Activated naive CD4-positive, alpha-beta T cell treated with anti-CD3 and anti-CD28 coated beads, Interleukin-2, amount 10 ng/mL, durations not matched to agents 7 days and 5 days (primary cell): ENCODE measurements around the gene DUS3L.
"Not testable (repeated sequence)": the region's sequence is repeated elsewhere in the genome, so short reads cannot be mapped to it uniquely, and the experiment has no call there.

ENCODE experiments used
- CTCF ChIA-PET: fragments of 350-600 bp; sonication (Branson Sonifier 250); formaldehyde crosslinking; loops from one replicate; lab custom pipeline; 2021; ENCODE audit warnings: antibody characterized with exemption; lab: Charles Lee
- DNase-seq: peaks from one replicate; pipeline ENCODE4 v3.0.0-alpha.2; 2020
- H3K27ac Mint-ChIP-seq: one replicate; pipeline ENCODE4 v1.8.0; 2021; ENCODE audit warnings: mild to moderate bottlenecking, moderate library complexity, mixed read lengths
- H3K27me3 Mint-ChIP-seq: one replicate; pipeline ENCODE4 v1.8.0; 2021; ENCODE audit warnings: mild to moderate bottlenecking, mixed read lengths
- H3K36me3 Mint-ChIP-seq: one replicate; pipeline ENCODE4 v1.8.0; 2021; ENCODE audit warnings: mixed read lengths
- H3K4me1 Mint-ChIP-seq: one replicate; pipeline ENCODE4 v1.8.0; 2021; ENCODE audit warnings: mixed read lengths
- H3K4me3 Mint-ChIP-seq: one replicate; pipeline ENCODE4 v1.8.0; 2021; ENCODE audit warnings: mild to moderate bottlenecking, moderate library complexity, mixed read lengths
- H3K9me3 Mint-ChIP-seq: one replicate; pipeline ENCODE4 v1.8.0; 2021; ENCODE audit warnings: mixed read lengths

DUS3L gene

DNA sequence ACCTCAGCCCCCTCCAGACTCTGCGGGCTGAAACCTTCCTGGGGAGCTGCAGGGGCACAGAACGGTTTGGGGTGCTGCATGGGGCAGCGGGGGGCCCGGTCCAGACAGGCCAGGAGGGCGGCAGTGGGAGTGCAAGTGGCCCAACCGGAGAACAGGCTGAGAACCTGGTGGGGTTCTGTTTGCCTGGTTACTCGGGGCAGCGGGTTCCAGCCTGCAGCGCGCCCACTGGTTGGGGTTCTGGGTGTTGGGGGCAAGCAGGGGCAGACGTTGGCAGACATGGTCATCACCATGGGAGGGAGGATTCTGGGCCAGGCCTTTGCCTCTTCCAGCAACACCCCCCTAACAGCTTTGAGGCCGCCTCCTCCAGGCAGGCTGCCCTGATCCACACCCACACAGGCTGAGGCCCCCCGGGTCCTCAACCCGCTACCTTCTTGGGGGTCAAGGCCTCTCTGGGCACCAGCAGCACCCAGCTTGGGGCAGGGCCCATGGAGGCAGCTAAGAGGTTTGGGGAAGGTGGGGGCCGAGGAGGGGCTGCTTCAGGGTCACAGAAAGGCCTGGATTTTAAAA is 6.3 kb downstream of the DUS3L start, which contains the start of gene PRR22:
Gene PRR22 (minus strand): TSS at position 166 of the 567 bp plus-strand sequence. CDS start 86 bp downstream, at position 80.
- no peaks in the 10 kb centered on the region for H3K27me3 Mint-ChIP-seq
- H3K27ac Mint-ChIP-seq: no peak within 1 kb of the TSS
- H3K4me3 Mint-ChIP-seq: no peak within 1 kb of the TSS
- no peak for DNase-seq
- H3K4me1 Mint-ChIP-seq: peaks cover 4% of the 10 kb centered on the region
- no peaks in the 10 kb centered on the region for H3K9me3 Mint-ChIP-seq
- H3K36me3 Mint-ChIP-seq: peaks cover 19% of the 10 kb centered on the region
- CTCF ChIA-PET: no interaction called here

DNA sequence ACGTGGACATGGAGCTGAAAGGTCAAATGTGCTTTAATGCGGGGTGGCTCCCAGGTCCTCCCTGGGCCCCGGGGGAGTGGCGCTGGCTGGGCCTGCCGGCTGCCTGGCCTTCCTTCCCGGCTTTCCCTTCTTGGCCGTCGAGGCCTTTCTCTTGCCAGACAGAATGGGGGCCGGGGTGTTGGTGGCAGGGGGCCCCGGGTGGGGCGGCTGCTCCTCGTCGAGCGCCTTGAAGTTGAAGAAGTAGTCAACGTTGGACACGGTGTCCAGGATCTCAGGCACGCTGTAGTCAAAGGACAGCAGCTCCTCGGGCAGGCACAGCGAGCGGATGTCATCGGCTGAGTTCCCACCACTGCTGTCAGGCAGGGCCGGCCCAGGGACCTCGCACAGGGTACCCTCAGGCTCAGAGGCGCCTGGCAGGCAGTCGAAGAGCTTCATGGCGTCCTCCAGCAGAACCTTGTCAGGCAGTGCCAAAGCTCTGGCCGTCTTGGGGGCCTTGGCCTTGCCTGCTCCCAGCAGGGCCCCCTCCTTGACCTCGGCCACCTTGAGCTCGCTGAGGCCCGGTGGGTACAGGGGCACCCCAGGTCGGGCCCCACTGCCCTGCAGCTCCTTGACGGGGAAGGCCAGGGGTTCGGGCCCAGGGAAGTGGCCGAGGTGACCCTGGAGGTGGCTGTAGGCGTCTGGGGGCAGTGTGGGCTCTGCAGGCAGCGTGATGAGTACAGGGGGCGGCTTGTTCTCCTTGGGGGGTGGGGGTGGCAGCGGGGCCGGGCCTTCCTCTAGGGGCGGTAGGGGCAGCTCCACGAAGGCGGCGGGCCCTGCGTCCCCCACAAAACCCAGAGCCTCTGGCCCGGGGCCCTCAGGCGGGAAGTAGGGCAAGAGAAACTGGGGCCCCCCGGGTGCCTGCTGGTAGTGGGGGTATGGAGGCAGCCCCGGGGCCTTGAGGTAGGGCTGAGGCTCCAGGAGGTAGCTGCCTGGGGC is 7.7 kb downstream of the DUS3L start:
- Mint-ChIP-seq H3K27ac (no peak overlapping the region), H3K27me3 (no peaks in the 10 kb centered on the region), H3K4me3 (no peak overlapping the region), H3K4me1 (no peaks in the 10 kb centered on the region), H3K9me3 (no peaks in the 10 kb centered on the region), H3K36me3 (peaks cover 13% of the 10 kb centered on the region)
- CTCF ChIA-PET: no interaction called here
- DNase-seq: no peak

DNA sequence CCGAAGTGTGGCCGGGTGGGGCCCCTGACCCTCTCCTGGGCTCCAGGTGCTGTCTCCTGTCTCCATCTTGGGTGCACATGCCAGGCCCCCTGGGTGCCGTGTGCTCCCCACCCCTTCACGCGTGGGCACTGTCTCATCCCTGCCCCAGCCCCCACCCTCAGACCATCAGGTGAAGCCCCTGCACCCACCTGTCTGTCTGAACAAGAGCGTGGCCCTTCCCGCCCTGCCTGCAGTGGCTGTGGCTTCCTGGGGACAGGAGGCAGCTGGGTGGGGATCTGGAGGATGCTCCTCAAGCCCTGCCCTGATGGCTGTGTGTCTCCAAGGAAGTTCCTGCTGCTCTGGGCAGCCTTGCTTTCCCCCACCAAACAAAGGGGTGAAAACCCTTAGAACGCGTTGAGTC is 8.6 kb downstream of the DUS3L start:
- no peak overlapping the region for H3K27ac Mint-ChIP-seq
- H3K9me3 Mint-ChIP-seq: no peaks in the 10 kb centered on the region
- DNase-seq: no peak
- H3K4me1 Mint-ChIP-seq: no peaks in the 10 kb centered on the region
- H3K36me3 Mint-ChIP-seq: peaks cover 10% of the 10 kb centered on the region
- no peak overlapping the region for H3K4me3 Mint-ChIP-seq
- no peaks in the 10 kb centered on the region for H3K27me3 Mint-ChIP-seq
- CTCF ChIA-PET: no interaction called here

DNA sequence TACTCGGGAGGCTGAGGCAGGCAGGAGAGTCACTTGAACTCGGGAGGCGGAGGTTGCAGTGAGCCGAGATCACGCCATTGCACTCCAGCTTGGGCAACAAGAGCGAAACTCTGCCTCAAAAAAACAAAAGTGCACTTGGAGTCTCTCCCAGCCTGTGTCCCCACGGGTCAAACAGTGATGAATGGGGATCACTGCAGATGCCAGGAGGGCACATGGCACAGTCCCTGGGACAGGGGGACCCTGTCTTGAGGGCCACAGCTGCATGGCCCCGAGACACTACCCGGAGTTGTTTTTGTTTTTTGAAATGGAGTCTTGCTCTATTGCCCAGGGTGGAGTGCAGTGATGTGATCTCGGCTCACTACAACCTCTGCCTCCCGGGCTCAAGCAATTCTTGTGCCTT is 10.0 kb downstream of the DUS3L start:
- CTCF ChIA-PET: interaction anchor here (1.8 kb wide), 1 partner anchor 23 kb away, joined by 4 read pairs; no protein-coding TSS in a partner anchor
- H3K4me1 Mint-ChIP-seq, DNase-seq, H3K36me3 Mint-ChIP-seq, H3K27ac Mint-ChIP-seq, H3K27me3 Mint-ChIP-seq, H3K9me3 Mint-ChIP-seq, H3K4me3 Mint-ChIP-seq: not testable (repeated sequence)

DNA sequence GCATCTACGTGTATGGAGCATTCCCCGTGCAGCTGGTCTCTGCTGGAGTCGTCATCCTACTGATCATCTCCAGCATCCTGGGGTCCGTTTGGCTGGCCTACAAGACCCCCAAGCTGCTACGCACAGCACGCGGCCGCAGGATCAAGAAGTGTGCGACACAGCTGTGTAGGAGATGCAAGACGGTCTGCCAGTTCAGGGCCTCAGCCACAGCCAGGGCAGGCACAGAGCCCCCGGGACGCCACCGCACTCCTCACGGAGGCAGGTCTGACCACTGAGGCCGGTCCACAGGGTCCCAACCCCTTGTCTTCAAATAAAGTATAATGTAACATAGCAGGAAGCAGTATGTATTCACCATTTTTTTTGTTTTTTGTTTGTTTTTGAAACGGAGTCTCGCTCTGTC is 12.6 kb downstream of the DUS3L start:
- Mint-ChIP-seq H3K4me1 (no peaks in the 10 kb centered on the region), H3K4me3 (no peak overlapping the region), H3K36me3 (no peaks in the 10 kb centered on the region), H3K9me3 (no peaks in the 10 kb centered on the region), H3K27ac (no peak overlapping the region), H3K27me3 (peaks cover 3% of the 10 kb centered on the region)
- CTCF ChIA-PET: no interaction called here
- DNase-seq: no peak

DNA sequence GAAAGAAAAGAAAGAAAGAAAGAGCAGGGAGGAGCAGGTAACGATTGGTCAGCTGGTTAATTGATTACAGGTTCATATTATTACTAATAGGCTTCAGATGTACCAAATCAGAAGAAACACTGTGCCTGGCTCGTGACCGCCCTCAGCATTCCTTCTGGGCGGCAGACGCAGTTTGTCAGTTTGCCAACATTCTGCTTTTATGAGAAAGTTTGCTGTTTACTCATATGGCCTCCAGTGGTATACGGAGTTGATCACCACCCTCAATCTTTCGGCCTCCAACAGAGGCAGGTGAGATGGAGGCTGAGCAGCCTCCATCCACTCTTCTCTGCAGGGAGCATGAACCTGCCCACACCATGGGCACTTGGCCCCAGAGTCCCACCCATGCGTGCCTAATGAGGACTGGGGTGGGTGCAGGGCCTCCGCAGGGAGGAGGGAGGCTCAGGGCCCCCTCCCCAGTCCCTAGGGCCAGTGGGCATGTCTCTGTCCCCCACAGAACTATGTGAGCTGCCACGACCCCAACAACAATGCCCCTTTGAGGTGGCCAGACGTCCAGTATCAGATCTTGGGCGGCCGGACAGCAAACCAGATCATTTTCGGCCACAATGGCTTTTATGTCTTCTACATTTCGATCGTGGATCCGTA is 15.2 kb downstream of the DUS3L start:
- H3K4me3 Mint-ChIP-seq: no peak overlapping the region
- peaks cover 8% of the 10 kb centered on the region for H3K27me3 Mint-ChIP-seq
- no peak for DNase-seq
- CTCF ChIA-PET: no interaction called here
- no peaks in the 10 kb centered on the region for H3K4me1 Mint-ChIP-seq
- no peaks in the 10 kb centered on the region for H3K36me3 Mint-ChIP-seq
- H3K27ac Mint-ChIP-seq: no peak overlapping the region
- no peaks in the 10 kb centered on the region for H3K9me3 Mint-ChIP-seq

DNA sequence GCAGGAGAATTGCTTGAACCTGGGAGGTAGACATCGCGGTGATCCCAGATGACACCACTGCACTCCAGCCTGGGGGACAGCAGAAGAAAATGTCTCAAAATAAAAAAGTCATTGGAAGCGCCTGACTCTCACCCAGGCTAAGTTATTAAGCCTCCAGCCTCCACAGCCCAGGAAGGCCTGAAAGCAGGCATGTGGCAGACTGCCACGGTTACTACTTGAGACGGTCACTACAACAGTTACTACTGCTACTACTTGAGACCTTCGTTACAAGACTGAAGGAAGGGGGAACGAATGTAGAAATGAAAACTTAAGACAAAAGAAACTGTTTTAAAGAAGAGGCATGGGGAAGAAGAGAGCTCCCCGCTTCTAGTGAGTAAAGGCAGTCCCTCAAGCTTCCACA is 16.0 kb downstream of the DUS3L start:
- H3K9me3 Mint-ChIP-seq: no peaks in the 10 kb centered on the region
- H3K36me3 Mint-ChIP-seq: no peaks in the 10 kb centered on the region
- H3K4me3 Mint-ChIP-seq: no peak overlapping the region
- CTCF ChIA-PET: interaction anchor here (1.3 kb wide), 1 partner anchor 15 kb away, joined by 3 read pairs; no protein-coding TSS in a partner anchor
- H3K4me1 Mint-ChIP-seq: no peaks in the 10 kb centered on the region
- no peak for DNase-seq
- no peak overlapping the region for H3K27ac Mint-ChIP-seq
- H3K27me3 Mint-ChIP-seq: peaks cover 8% of the 10 kb centered on the region

DNA sequence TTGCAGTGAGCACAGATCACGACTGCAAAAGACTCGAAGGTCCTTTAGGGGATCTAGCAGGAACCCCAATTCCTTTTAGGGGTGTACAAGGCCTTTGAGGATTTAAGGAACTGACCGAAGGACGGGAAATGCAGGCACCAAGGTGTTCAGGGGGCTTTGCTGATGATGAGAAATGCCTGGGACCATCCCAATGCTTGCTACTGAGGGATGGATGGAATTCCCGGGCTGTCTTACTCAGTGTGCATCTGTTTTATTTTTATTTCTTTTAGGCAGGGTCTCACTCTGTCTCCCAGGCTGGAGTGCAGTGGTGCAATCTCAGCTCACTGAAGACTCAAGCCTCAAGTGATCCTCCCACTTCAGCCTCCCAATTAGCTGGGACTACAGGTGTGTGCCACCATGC is 17.7 kb downstream of the DUS3L start:
- DNase-seq: no peak
- Mint-ChIP-seq H3K27ac (no peak overlapping the region), H3K27me3 (peaks cover 8% of the 10 kb centered on the region), H3K36me3 (no peaks in the 10 kb centered on the region), H3K9me3 (no peaks in the 10 kb centered on the region), H3K4me1 (no peaks in the 10 kb centered on the region), H3K4me3 (no peak overlapping the region)
- CTCF ChIA-PET: interaction anchor here (0.8 to 1.3 kb wide), 2 partner anchors 17 to 211 kb away, joined by 3 read pairs; no protein-coding TSS in a partner anchor

DNA sequence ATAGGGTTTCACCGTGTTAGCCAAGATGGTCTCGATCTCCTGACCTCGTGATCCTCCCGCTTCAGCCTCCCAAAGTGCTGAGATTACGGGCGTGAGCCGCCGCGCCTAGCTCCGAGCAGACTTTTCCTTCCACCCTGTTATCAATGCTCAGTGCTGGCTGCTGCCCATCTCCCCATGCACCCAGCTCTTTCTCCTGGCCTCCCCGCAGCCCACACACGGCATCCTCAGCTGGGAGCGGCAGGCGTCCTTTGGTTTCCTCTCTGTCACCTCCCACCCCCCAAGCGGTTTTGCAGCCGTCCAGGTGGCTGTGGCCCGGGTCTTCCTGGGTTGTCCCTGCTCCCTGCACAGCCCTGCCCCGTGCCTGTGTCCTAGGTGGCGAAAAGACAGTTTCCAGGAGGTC is 18.5 kb downstream of the DUS3L start:
- CTCF ChIA-PET: no interaction called here
- no peak overlapping the region for H3K4me3 Mint-ChIP-seq
- no peaks in the 10 kb centered on the region for H3K4me1 Mint-ChIP-seq
- H3K9me3 Mint-ChIP-seq: no peaks in the 10 kb centered on the region
- no peaks in the 10 kb centered on the region for H3K36me3 Mint-ChIP-seq
- DNase-seq: no peak
- peaks cover 8% of the 10 kb centered on the region for H3K27me3 Mint-ChIP-seq
- H3K27ac Mint-ChIP-seq: no peak overlapping the region

DNA sequence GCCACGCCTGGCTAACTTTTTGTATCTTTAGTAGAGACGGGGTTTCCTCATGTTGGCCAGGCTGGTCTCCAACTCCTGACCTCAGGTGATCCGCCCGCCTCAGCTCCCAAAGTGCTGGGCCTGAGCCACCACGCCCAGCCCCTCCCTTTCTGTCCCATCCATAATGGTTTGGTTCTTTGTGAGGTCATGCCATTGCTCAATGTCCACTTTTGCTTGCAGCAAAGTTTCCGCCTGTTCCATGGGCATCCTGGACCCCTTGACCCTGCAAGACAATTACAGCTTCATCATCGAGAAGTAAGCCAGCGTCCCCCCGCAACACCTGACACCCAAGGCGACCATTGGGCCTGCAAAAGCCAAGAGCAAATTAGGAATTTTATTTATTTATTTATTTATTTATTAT is 23.0 kb downstream of the DUS3L start:
- CTCF ChIA-PET: no interaction called here
- Mint-ChIP-seq H3K9me3 (no peaks in the 10 kb centered on the region), H3K27ac (no peak overlapping the region), H3K4me3 (no peak overlapping the region), H3K36me3 (no peaks in the 10 kb centered on the region), H3K4me1 (no peaks in the 10 kb centered on the region), H3K27me3 (peaks cover 6% of the 10 kb centered on the region)
- DNase-seq: no peak

DNA sequence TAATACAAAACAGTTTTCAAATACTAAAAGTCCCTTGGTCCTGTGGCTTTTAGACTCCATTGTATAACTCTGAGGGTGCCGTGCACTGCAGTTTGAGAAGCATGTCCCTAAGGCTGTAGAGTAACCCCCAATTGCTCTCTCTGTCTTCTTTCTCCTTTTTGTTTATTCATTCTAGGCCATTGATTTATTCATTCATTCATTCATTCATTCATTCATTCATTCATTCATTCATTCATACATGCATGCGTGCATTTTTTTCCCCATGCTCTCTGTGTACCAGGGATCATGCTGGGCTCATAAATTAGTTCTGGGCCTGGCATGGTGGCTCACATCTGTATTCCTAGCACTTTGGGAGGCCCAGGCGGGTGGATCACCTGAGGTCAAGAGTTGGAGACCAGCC is 25.7 kb downstream of the DUS3L start:
- H3K27me3 Mint-ChIP-seq: peaks cover 6% of the 10 kb centered on the region
- H3K9me3 Mint-ChIP-seq: no peaks in the 10 kb centered on the region
- no peaks in the 10 kb centered on the region for H3K36me3 Mint-ChIP-seq
- no peak for DNase-seq
- CTCF ChIA-PET: no interaction called here
- H3K4me1 Mint-ChIP-seq: no peaks in the 10 kb centered on the region
- no peak overlapping the region for H3K27ac Mint-ChIP-seq
- no peak overlapping the region for H3K4me3 Mint-ChIP-seq

DNA sequence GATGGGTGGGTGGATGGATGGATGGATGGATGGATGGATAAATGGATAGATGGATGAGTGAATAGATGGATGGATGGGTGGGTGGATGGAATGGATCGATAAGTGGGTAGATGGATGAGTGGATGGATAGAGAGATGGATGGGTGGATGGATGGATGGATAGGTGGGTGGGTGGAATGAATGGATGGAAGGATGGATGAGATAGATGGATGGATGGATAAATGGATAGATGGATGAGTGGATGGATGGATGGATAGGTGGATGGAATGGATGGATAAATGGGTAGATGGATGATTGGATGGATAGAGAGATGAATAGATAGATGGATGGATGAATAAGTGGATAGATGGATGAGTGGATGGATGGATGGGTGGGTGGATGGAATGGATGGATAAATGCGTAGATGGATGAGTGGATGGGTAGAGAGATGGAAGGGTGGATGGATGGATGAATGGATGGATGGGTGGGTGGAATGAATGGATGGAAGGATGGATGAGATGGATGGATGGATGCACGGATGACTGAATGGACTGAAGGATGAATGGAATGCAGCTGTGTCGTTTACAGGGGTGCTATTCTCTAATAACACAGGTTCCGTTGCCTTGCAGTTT is 28.2 kb downstream of the DUS3L start:
- Mint-ChIP-seq H3K4me1 (no peaks in the 10 kb centered on the region), H3K4me3 (no peak overlapping the region), H3K27me3 (peaks cover 9% of the 10 kb centered on the region), H3K9me3 (no peaks in the 10 kb centered on the region), H3K27ac (no peak overlapping the region), H3K36me3 (no peaks in the 10 kb centered on the region)
- no peak for DNase-seq
- CTCF ChIA-PET: no interaction called here

DNA sequence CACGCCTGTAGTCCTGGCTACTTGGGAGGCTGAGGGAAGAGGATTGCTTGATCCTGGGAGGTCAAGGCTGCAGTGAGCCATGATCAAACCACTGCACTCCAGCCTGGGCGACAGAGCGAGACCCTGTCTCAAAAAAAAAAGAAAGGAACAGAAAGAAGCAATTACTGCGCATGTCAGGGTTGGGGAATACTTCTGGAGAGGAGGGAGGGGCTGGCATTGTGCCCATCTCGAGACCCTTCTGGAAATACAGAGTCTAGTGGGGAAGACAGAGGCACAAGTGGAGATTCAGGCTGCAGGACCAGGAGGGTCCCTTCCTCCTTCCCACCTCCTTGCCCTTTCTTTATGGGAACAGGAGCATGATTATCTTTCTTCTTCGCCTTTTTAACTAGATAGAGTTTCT is 37.2 kb downstream of the DUS3L start:
- DNase-seq: no peak
- H3K27me3 Mint-ChIP-seq: peaks cover 14% of the 10 kb centered on the region
- no peaks in the 10 kb centered on the region for H3K4me1 Mint-ChIP-seq
- H3K27ac Mint-ChIP-seq: no peak overlapping the region
- CTCF ChIA-PET: no interaction called here
- no peaks in the 10 kb centered on the region for H3K36me3 Mint-ChIP-seq
- no peaks in the 10 kb centered on the region for H3K9me3 Mint-ChIP-seq
- no peak overlapping the region for H3K4me3 Mint-ChIP-seq

DNA sequence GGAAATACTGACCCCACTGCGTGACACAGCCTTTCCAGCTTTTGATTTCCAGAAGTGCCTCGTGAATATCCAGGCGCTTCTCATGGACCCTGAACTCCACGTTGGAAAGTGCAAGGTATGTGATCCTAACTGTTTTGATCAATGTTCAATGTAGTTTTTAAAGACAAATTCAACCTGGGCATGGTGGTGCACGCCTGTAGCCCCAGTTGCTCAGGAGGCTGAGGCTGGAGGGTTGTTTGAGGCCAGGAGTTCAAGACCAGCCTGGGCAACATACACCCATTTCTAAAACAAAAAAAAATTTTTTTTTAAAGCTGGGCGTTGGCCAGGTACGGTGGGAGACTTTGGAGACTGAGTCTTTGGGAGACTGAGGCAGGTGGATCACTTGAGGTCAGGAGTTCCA is 39.3 kb downstream of the DUS3L start:
- Mint-ChIP-seq H3K4me3 (no peak overlapping the region), H3K27me3 (peaks cover 18% of the 10 kb centered on the region), H3K9me3 (no peaks in the 10 kb centered on the region), H3K27ac (no peak overlapping the region), H3K4me1 (no peaks in the 10 kb centered on the region), H3K36me3 (no peaks in the 10 kb centered on the region)
- DNase-seq: no peak
- CTCF ChIA-PET: no interaction called here
